HEK293 (cell line): ENCODE data around the gene SNX17.
A peak's percentile ranks its signal among the peaks of the same experiment; 100 is the strongest.

Source experiments
- BCL11A ChIP-seq: fragments of 450-650 bp; formaldehyde crosslinking; IDR thresholded peaks from 2 replicates; pipeline ENCODE4 v1.5.1; 2016; ENCODE audit warnings: low read depth, missing biosample characterization, missing genetic modification characterization
- FEZF1 ChIP-seq: fragments of 450-650 bp; formaldehyde crosslinking; IDR thresholded peaks from 2 replicates; pipeline ENCODE4 v1.5.1; 2016; ENCODE audit warnings: missing biosample characterization, missing genetic modification characterization
- OSR2 ChIP-seq: fragments of 450-650 bp; formaldehyde crosslinking; IDR thresholded peaks from 2 replicates; pipeline ENCODE4 v1.5.1; 2016; ENCODE audit warnings: missing biosample characterization, missing genetic modification characterization
- TRIM28 ChIP-seq: IDR thresholded peaks from 2 replicates; pipeline ENCODE4 v1.6.1; 2011; ENCODE audit warnings: low read length, control low read depth, borderline replicate concordance
- ZNF112 ChIP-seq: fragments of 450-650 bp; formaldehyde crosslinking; IDR thresholded peaks from 2 replicates; pipeline ENCODE4 v1.5.0; 2017; ENCODE audit warnings: missing biosample characterization, missing genetic modification characterization
- ZNF133 ChIP-seq: fragments of 450-650 bp; formaldehyde crosslinking; IDR thresholded peaks from 2 replicates; pipeline ENCODE4 v1.5.1; 2016; ENCODE audit warnings: missing biosample characterization, missing genetic modification characterization
- ZNF184 ChIP-seq: fragments of 450-650 bp; IDR thresholded peaks from 2 replicates; pipeline ENCODE4 v1.5.1; 2018; ENCODE audit warnings: missing biosample characterization, mild to moderate bottlenecking, missing genetic modification characterization
- ZNF214 ChIP-seq: fragments of 450-650 bp; formaldehyde crosslinking; IDR thresholded peaks from 2 replicates; pipeline ENCODE4 v1.5.1; 2017; ENCODE audit warnings: missing biosample characterization, mild to moderate bottlenecking, missing genetic modification characterization, borderline replicate concordance
- ZNF23 ChIP-seq: fragments of 450-650 bp; formaldehyde crosslinking; IDR thresholded peaks from 2 replicates; pipeline ENCODE4 v1.5.1; 2016; ENCODE audit warnings: missing biosample characterization, missing genetic modification characterization, borderline replicate concordance
- ZNF280C ChIP-seq: fragments of 450-650 bp; formaldehyde crosslinking; IDR thresholded peaks from 2 replicates; pipeline ENCODE4 v1.5.1; 2016; ENCODE audit warnings: missing biosample characterization, missing genetic modification characterization
- ZNF302 ChIP-seq: fragments of 450-650 bp; formaldehyde crosslinking; IDR thresholded peaks from 2 replicates; pipeline ENCODE4 v1.5.1; 2016; ENCODE audit warnings: missing biosample characterization, missing genetic modification characterization, low read depth
- ZNF391 ChIP-seq: fragments of 450-650 bp; formaldehyde crosslinking; IDR thresholded peaks from 2 replicates; pipeline ENCODE4 v1.5.1; 2016; ENCODE audit warnings: low read depth, missing biosample characterization, missing genetic modification characterization, borderline replicate concordance
- ZNF529 ChIP-seq: fragments of 450-650 bp; formaldehyde crosslinking; IDR thresholded peaks from 2 replicates; pipeline ENCODE4 v1.5.1; 2017; ENCODE audit warnings: missing genetic modification characterization, missing biosample characterization; ENCODE audit not compliant: insufficient replicate concordance
- ZNF560 ChIP-seq: fragments of 450-650 bp; formaldehyde crosslinking; IDR thresholded peaks from 2 replicates; pipeline ENCODE4 v1.5.1; 2017; ENCODE audit warnings: missing biosample characterization, missing genetic modification characterization, borderline replicate concordance
- ZNF571 ChIP-seq: fragments of 450-650 bp; formaldehyde crosslinking; IDR thresholded peaks from 2 replicates; pipeline ENCODE4 v1.5.0; 2017; ENCODE audit warnings: missing biosample characterization, missing genetic modification characterization
- ZNF610 ChIP-seq: fragments of 450-650 bp; formaldehyde crosslinking; IDR thresholded peaks from 2 replicates; pipeline ENCODE4 v1.5.1; 2016; ENCODE audit warnings: missing biosample characterization, missing genetic modification characterization, borderline replicate concordance
- ZSCAN16 ChIP-seq: fragments of 450-650 bp; formaldehyde crosslinking; IDR thresholded peaks from 2 replicates; pipeline ENCODE4 v1.5.1; 2016; ENCODE audit warnings: missing biosample characterization, missing genetic modification characterization
- ZSCAN30 ChIP-seq: fragments of 450-650 bp; IDR thresholded peaks from 2 replicates; pipeline ENCODE4 v1.5.1; 2018; ENCODE audit warnings: missing biosample characterization, mild to moderate bottlenecking, missing genetic modification characterization, moderate library complexity
- TF ChIP-seq, protein P1 (sequence below): fragments of 450-650 bp; formaldehyde crosslinking; IDR thresholded peaks from 2 replicates; pipeline ENCODE4 v1.5.1; 2016; ENCODE audit warnings: missing biosample characterization, missing genetic modification characterization
- TF ChIP-seq, protein P2 (sequence below): fragments of 450-650 bp; formaldehyde crosslinking; conservative IDR thresholded peaks from 2 replicates; pipeline ENCODE4 v1.5.1; 2016; ENCODE audit warnings: low read depth, missing biosample characterization, missing genetic modification characterization
- TF ChIP-seq, protein P3 (sequence below): fragments of 450-650 bp; formaldehyde crosslinking; IDR thresholded peaks from 2 replicates; pipeline ENCODE4 v1.5.1; 2017; ENCODE audit warnings: missing biosample characterization, missing genetic modification characterization
- TF ChIP-seq, protein P4 (sequence below): fragments of 450-650 bp; formaldehyde crosslinking; conservative IDR thresholded peaks from 2 replicates; pipeline ENCODE4 v1.5.1; 2016; ENCODE audit warnings: low read depth, missing biosample characterization, missing genetic modification characterization

The SNX17 gene

GRCh38 chr2:27322766-27323595 is 47.4 kb upstream of the SNX17 start, which contains the start of gene MPV17 (continued):
- TF ChIP-seq ZNF23 (tag by site-specific recombination) (no peak), ZNF112 (tag by site-specific recombination) (no peak), ZSCAN16 (tag by site-specific recombination) (no peak), ZNF184 (tag by site-specific recombination) (no peak), ZNF391 (tag by site-specific recombination) (peak; percentile 77; the same call in 1 of the 2 replicates), ZNF610 (0 out of 2 replicates have a peak, but pooled peaks have one; percentile 41), ZNF280C (tag by site-specific recombination) (no peak), TRIM28 (no peak), ZNF302 (tag by site-specific recombination) (no peak), OSR2 (tag by site-specific recombination) (no peak), FEZF1 (tag by site-specific recombination) (no peak), ZNF560 (tag by site-specific recombination) (no peak), ZNF133 (no peak), BCL11A (tag by site-specific recombination) (no peak), ZNF214 (tag by site-specific recombination) (no peak), ZNF571 (no peak), ZSCAN30 (tag by site-specific recombination) (no peak), ZNF529 (no peak)
- TF ChIP-seq, protein P1, sequence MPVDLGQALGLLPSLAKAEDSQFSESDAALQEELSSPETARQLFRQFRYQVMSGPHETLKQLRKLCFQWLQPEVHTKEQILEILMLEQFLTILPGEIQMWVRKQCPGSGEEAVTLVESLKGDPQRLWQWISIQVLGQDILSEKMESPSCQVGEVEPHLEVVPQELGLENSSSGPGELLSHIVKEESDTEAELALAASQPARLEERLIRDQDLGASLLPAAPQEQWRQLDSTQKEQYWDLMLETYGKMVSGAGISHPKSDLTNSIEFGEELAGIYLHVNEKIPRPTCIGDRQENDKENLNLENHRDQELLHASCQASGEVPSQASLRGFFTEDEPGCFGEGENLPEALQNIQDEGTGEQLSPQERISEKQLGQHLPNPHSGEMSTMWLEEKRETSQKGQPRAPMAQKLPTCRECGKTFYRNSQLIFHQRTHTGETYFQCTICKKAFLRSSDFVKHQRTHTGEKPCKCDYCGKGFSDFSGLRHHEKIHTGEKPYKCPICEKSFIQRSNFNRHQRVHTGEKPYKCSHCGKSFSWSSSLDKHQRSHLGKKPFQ, result no peak
- TF ChIP-seq, protein P2, sequence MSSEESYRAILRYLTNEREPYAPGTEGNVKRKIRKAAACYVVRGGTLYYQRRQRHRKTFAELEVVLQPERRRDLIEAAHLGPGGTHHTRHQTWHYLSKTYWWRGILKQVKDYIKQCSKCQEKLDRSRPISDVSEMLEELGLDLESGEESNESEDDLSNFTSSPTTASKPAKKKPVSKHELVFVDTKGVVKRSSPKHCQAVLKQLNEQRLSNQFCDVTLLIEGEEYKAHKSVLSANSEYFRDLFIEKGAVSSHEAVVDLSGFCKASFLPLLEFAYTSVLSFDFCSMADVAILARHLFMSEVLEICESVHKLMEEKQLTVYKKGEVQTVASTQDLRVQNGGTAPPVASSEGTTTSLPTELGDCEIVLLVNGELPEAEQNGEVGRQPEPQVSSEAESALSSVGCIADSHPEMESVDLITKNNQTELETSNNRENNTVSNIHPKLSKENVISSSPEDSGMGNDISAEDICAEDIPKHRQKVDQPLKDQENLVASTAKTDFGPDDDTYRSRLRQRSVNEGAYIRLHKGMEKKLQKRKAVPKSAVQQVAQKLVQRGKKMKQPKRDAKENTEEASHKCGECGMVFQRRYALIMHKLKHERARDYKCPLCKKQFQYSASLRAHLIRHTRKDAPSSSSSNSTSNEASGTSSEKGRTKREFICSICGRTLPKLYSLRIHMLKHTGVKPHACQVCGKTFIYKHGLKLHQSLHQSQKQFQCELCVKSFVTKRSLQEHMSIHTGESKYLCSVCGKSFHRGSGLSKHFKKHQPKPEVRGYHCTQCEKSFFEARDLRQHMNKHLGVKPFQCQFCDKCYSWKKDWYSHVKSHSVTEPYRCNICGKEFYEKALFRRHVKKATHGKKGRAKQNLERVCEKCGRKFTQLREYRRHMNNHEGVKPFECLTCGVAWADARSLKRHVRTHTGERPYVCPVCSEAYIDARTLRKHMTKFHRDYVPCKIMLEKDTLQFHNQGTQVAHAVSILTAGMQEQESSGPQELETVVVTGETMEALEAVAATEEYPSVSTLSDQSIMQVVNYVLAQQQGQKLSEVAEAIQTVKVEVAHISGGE (tag by site-specific recombination), result peak; percentile 75
- TF ChIP-seq, protein P3, sequence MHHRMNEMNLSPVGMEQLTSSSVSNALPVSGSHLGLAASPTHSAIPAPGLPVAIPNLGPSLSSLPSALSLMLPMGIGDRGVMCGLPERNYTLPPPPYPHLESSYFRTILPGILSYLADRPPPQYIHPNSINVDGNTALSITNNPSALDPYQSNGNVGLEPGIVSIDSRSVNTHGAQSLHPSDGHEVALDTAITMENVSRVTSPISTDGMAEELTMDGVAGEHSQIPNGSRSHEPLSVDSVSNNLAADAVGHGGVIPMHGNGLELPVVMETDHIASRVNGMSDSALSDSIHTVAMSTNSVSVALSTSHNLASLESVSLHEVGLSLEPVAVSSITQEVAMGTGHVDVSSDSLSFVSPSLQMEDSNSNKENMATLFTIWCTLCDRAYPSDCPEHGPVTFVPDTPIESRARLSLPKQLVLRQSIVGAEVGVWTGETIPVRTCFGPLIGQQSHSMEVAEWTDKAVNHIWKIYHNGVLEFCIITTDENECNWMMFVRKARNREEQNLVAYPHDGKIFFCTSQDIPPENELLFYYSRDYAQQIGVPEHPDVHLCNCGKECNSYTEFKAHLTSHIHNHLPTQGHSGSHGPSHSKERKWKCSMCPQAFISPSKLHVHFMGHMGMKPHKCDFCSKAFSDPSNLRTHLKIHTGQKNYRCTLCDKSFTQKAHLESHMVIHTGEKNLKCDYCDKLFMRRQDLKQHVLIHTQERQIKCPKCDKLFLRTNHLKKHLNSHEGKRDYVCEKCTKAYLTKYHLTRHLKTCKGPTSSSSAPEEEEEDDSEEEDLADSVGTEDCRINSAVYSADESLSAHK (tag by site-specific recombination), result no peak
- TF ChIP-seq, protein P4, sequence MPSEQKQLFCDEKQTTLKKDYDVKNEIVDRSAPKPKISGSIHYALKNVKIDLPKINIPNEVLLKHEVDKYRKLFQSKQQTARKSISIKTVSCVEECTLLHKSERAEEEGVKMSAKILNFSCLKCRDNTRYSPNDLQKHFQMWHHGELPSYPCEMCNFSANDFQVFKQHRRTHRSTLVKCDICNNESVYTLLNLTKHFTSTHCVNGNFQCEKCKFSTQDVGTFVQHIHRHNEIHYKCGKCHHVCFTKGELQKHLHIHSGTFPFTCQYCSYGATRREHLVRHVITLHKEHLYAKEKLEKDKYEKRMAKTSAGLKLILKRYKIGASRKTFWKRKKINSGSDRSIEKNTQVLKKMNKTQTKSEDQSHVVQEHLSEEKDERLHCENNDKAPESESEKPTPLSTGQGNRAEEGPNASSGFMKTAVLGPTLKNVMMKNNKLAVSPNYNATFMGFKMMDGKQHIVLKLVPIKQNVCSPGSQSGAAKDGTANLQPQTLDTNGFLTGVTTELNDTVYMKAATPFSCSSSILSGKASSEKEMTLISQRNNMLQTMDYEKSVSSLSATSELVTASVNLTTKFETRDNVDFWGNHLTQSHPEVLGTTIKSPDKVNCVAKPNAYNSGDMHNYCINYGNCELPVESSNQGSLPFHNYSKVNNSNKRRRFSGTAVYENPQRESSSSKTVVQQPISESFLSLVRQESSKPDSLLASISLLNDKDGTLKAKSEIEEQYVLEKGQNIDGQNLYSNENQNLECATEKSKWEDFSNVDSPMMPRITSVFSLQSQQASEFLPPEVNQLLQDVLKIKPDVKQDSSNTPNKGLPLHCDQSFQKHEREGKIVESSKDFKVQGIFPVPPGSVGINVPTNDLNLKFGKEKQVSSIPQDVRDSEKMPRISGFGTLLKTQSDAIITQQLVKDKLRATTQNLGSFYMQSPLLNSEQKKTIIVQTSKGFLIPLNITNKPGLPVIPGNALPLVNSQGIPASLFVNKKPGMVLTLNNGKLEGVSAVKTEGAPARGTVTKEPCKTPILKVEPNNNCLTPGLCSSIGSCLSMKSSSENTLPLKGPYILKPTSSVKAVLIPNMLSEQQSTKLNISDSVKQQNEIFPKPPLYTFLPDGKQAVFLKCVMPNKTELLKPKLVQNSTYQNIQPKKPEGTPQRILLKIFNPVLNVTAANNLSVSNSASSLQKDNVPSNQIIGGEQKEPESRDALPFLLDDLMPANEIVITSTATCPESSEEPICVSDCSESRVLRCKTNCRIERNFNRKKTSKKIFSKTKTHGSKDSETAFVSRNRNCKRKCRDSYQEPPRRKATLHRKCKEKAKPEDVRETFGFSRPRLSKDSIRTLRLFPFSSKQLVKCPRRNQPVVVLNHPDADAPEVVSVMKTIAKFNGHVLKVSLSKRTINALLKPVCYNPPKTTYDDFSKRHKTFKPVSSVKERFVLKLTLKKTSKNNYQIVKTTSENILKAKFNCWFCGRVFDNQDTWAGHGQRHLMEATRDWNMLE, result 0 out of 2 replicates have a peak, but pooled peaks have one; percentile 54
